OCI-LY3 (cell line): Measurements from ENCODE around the gene C11orf21.

Source experiments
- EZH2phosphoT487 ChIP-seq: fragments of 200-600 bp; shearing (Covaris generic); IDR thresholded peaks from 2 replicates; pipeline ENCODE4 v1.6.1; 2018; ENCODE audit warnings: antibody characterized with exemption, mixed run types, low read depth
- TF ChIP-seq, protein P1 (sequence below): fragments of 200-600, 300-600 bp; sonication (generic); IDR thresholded peaks from 2 replicates; pipeline ENCODE4 v1.5.1; 2014; ENCODE audit warnings: antibody characterized with exemption, low read length, low read depth

DNA sequence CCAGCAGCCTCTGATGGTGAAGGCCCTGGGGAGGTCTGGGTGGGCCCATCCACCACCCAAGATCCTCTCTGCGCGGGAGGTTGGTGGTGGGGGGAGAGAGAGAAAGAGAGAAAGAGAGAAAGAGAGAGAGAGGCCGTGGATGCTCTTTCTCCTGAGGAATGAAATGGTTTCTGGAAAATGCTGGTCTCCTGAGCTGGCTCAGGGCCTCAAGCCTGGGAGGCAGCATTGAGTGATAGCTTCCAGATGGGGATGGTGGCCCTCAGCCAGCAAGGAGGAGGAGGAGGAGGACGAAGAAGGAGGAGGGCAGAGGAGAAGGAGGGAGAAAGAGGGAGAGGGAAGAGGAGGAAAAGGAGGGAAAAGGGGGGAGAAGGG, 4.7 kb upstream of the C11orf21 start:
- TF ChIP-seq, protein P1, sequence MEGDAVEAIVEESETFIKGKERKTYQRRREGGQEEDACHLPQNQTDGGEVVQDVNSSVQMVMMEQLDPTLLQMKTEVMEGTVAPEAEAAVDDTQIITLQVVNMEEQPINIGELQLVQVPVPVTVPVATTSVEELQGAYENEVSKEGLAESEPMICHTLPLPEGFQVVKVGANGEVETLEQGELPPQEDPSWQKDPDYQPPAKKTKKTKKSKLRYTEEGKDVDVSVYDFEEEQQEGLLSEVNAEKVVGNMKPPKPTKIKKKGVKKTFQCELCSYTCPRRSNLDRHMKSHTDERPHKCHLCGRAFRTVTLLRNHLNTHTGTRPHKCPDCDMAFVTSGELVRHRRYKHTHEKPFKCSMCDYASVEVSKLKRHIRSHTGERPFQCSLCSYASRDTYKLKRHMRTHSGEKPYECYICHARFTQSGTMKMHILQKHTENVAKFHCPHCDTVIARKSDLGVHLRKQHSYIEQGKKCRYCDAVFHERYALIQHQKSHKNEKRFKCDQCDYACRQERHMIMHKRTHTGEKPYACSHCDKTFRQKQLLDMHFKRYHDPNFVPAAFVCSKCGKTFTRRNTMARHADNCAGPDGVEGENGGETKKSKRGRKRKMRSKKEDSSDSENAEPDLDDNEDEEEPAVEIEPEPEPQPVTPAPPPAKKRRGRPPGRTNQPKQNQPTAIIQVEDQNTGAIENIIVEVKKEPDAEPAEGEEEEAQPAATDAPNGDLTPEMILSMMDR: no peak
- no peak for TF ChIP-seq EZH2phosphoT487
